ENCODE measurements around the gene TPM1. TPM values are rescaled to one million over a fixed set of nuclear protein-coding genes. Genes with fewer than 3 reads are reported as not detected.
"Not testable (repeated sequence)": the region's sequence is repeated elsewhere in the genome, so short reads cannot be mapped to it uniquely, and the experiment has no call there.

Gene TPM1
- total RNA-seq, 1 donor from 2014 or later = 375 TPM

GRCh38 chr15:63093486-63094205 is 51.1 kb downstream of the TPM1 start:
- DNase-seq (ENCODE audit: low read depth, low spot score) = no peak

DNA sequence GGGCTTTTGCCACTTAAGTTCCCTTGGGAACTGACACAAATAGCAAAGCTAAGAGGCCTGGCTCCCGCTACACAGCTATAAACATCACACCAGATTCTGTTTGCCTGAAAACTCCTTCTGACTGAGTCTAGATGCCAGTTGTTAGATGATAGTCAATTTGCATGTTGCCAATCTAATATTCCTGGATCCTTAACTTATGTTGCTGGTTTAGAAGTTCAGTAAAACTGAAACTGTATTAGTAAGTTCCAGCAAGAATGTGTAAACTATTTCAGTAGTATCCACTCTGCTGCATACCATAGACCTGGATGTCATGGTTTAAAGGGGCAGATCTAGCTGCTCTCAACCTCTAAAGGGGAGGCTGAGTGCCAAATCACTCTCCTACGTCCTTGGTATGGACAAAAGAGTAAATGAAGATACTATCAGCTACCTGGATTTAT is 52.0 kb downstream of the TPM1 start:
- no peak for DNase-seq (ENCODE audit: low read depth, low spot score)

GRCh38 chr15:63096178-63096577 is 53.6 kb downstream of the TPM1 start:
- no peak for DNase-seq (ENCODE audit: low read depth, low spot score)

DNA sequence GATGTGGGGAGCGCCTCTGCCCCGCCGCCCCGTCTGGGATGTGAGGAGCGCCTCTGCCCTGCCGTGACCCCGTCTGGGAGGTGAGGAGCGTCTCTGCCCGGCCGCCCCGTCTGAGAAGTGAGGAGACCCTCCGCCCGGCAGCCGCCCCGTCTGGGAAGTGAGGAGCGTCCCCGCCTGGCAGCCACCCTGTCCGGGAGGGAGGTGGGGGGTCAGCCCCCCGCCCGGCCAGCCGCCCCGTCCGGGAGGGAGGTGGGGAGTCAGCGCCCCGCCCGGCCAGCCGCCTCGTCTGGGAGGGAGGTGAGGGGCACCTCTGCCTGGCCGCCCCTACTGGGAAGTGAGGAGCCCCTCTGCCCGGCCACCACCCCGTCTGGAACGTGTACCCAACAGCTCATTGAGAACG is 56.4 kb downstream of the TPM1 start:
- DNase-seq (ENCODE audit: low read depth, low spot score) = not testable (repeated sequence)

GRCh38 chr15:63099581-63099980 is 57.0 kb downstream of the TPM1 start:
- not testable (repeated sequence) for DNase-seq (ENCODE audit: low read depth, low spot score)

- no peak for DNase-seq (ENCODE audit: low read depth, low spot score)
Measured at GRCh38 chr15:63103416-63103815, 60.9 kb downstream of the TPM1 start.

- no peak for DNase-seq (ENCODE audit: low read depth, low spot score)
Measured at GRCh38 chr15:63104727-63105126, 62.2 kb downstream of the TPM1 start.

DNA sequence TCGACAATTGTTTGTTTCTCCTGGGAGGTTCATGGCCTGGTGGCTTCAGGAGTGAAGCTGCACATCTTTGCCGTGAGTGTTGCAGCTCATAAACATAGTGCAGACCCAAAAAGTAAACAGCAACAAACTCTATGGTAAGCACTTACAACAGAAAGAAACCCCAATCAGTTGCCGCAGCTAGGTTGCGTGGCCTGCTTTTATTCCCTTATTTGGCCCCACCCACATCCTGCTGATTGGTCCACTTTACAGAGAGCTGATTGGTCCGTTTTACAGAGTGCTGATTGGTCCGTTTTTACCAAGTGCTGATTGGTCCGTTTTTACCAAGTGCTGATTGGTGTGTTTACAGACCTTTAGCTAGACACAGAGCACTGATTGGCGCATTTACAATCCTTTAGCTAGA is 62.8 kb downstream of the TPM1 start:
- DNase-seq (ENCODE audit: low read depth, low spot score) = not testable (repeated sequence)

DNA sequence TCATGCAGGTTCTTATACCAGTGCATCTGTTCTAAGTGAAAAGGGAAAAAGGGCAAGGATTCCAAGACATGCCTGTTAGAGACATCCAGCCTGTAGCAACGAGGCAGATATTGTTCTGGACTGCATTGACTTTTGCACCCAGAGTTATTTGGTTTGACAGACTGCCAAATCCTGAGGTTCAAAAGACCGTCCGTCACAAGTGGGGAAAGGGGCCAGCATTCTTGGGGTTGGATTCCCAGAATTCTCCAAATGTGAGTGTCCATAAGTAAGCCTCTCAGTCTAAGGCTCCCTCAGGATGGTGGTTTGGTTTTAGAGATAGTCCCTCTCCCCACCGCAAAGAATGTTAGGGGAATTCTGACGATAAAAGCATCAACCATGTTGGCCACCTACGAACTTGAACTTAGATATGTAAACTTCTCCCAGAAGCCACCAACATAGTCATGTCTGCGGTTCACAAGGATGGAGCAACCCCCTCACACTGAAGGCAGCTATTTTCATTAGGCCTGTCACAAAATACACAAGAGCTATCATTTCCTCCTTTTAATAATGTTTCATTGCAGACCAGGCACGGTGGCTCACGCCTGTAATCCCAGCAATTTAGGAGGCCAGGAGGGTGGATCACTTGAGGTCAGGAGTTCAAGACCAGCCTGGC is 65.5 kb downstream of the TPM1 start:
- peak; percentile 11 for DNase-seq (ENCODE audit: low read depth, low spot score)

DNA sequence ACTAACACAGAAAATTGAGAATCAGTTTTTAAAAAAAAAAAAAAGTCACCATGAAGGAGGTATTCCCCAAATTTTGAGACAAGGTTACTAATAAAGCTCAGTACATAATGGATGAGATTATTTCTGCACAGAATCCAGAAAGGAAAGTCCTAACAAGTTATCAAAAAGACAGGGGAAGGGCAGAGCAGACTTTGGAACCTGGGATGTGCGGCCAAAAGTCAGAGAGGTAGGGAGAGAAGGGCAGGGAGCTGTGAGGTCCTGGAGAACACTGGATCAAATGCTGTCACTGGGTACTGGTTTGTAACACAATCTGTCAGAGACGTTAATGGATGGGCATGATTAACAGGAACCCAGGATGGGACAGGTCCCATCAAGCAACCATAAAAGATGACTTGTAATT is 67.0 kb downstream of the TPM1 start:
- no peak for DNase-seq (ENCODE audit: low read depth, low spot score)

GRCh38 chr15:63109920-63110319 is 67.4 kb downstream of the TPM1 start:
- no peak for DNase-seq (ENCODE audit: low read depth, low spot score)

DNA sequence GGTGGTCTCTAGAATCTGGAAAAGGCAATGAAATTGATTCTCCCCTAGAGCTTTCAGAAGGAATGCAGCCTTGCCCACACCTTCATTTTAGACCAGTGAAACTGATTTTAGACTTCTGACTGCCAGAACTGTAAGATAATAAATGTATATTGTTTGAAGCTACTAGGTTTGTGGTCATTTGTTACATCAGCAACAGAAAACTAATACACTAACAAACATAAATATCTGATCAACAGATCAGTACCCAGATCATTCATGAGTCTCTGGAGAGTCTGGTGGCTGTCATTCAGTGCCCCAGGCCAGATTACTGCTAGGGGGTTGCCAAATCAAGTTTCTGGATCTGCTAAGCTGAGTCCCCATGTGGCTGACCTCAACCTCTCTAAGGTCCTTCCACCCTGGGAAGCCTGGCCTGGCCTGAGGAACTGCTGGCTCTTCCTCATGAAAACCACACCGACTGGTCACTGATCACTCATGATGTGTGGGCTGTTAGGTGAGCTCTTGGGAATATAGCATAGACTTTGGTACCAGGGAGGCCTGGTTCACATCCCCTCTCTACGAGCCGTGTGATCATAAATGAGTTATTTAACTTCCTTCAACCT is 68.0 kb downstream of the TPM1 start:
- no peak for DNase-seq (ENCODE audit: low read depth, low spot score)

GRCh38 chr15:63111481-63111880 is 68.9 kb downstream of the TPM1 start:
- DNase-seq (ENCODE audit: low read depth, low spot score) = no peak

DNA sequence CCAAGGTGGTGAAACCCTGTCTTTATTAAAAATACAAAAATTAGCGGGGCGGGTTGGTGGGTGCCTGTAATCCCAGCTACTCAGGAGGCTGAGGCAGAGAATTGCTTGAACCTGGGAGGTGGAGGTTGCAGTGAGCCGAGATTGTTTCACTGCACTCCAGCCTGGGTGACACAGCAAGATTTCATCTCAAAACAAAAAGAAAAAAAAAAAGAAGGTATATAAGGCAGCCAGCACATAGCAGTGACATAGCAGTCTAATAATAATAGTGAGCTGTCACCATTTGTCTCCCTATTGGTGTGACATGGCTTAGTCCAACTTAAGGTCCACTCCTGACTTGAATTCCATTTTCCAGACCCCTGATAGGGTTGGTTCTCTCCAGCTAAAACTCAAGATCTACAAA is 70.3 kb downstream of the TPM1 start:
- DNase-seq (ENCODE audit: low read depth, low spot score) = no peak

DNA sequence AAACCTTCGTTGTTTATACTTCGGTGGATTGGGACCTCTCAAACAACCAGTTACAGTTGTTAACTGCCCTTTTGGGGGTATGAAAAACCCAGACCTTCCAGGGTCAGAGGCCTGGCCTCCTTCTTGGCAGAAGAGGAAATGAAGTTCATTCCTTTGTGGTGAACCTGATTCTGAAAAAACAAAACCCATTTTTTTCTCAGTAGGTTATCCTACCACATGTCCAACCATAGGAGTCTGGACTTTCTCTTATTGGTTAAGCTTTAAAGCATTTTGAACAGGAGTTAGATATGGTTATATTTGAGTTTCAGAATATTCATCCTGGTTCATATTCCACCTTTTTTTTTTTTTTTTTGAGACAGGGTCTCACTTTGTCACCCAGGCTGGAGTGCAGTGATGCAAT is 71.9 kb downstream of the TPM1 start:
- DNase-seq (ENCODE audit: low read depth, low spot score) = no peak

Other genes starting within 250 kb of the TPM1 start
- gene LACTB, start 79.1 kb downstream of the TPM1 start, total RNA-seq = 22.4 and 33.2 TPM in 2 replicates
- gene RPS27L, start 114.7 kb downstream of the TPM1 start, total RNA-seq = 439 and 505 TPM in 2 replicates
- 72.0 and 106 TPM in 2 replicates for gene RAB8B, start 146.9 kb downstream of the TPM1 start, total RNA-seq
- 13.5 and 14.3 TPM in 2 replicates for gene APH1B, start 234.9 kb downstream of the TPM1 start, total RNA-seq